GM12865 (cell line): ENCODE measurements around the gene DSCAM.

Experiments used
- DNase-seq: peaks from one replicate; pipeline ENCODE4 v3.0.0; 2010; ENCODE audit warnings: low read depth
- H3K4me3 ChIP-seq: 2 replicates; pipeline ENCODE4 v1.5.1; 2011; ENCODE audit warnings: mild to moderate bottlenecking, low read depth, low read length, control low read depth
- CTCF ChIP-seq: IDR thresholded peaks from 2 replicates; pipeline ENCODE4 v1.5.1; 2011; ENCODE audit warnings: low read length, control low read depth, low read depth, inconsistent platforms; ENCODE audit not compliant: insufficient read depth; ENCODE audit errors: missing control alignments

DSCAM gene

GRCh38 chr21:40863839-40864238, 16.9 kb upstream of the DSCAM start:
- no peak overlapping the region for H3K4me3 ChIP-seq
- DNase-seq, result no peak
- no peak for TF ChIP-seq CTCF

- no peak for DNase-seq
- no peak overlapping the region for H3K4me3 ChIP-seq
- no peak for TF ChIP-seq CTCF
Measured at GRCh38 chr21:40858517-40858916, 11.6 kb upstream of the DSCAM start.

- no peak overlapping the region for H3K4me3 ChIP-seq
- no peak for TF ChIP-seq CTCF
- no peak for DNase-seq
Measured at GRCh38 chr21:40853956-40854688, 7.2 kb upstream of the DSCAM start.

- no peak for TF ChIP-seq CTCF
- H3K4me3 ChIP-seq, result no peak overlapping the region
- no peak for DNase-seq
Measured at GRCh38 chr21:40852563-40852962, 5.6 kb upstream of the DSCAM start.

DNA sequence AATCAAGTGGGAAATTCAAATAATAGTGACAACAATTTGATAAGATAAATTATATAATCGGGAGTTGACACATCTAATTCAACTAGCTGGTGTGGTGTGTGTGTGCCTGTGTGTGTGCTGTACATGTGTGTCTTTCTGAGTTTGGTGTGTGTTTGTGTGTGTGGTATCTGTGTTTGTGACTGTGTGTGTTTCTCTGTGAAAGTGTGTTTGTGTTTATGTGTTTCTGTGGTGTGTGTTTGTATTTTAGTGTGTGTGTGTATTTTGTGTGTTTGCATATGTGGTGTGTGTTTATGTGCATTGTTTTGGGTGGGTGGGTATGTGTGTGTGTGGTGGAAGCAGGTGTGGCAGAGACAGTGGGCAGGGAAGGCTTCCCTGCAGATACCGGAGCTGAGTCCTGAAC, 4.8 kb upstream of the DSCAM start:
- no peak for DNase-seq
- H3K4me3 ChIP-seq, result no peak overlapping the region
- TF ChIP-seq CTCF, result no peak

DNA sequence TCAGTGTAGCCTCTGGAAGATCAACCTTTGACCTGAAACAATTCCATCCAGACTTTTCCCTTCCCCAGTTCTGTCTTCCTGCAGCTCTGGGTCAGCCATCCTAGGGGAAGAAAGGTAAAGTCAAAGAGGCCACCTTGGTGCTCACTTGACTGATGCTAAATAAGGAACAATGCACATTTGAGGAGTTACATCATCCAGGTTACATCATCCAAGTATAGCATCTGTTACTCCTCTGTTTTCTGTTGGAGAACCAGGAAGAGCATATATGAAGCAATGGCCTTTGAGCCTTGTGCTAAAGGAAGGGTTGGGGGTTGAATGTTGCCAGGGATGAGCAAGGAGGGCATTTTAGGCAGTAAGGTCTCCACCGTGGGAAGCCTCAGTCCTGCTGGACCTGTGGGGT, 3.1 kb upstream of the DSCAM start:
- H3K4me3 ChIP-seq, result no peak overlapping the region
- DNase-seq, result no peak
- TF ChIP-seq CTCF, result no peak

DNA sequence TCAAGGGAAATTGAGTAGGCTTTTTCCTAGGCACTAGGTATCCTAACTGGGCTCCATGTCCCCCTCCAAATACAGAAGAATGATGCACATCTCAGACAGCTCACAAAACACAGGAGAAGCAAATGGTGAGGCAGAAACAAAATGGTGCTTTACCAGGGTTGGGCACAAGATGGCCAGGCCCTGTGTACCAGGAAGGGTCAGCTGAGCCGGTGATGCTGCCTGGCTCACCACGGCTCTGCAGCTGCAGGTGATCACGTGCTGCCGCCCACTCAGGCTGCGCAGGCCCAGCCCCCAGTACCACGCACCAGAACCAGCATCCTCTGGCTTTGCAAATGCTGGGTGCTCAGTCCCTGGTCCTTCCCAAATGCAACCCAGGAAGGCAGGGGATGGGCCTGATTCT, 993 bp upstream of the DSCAM start:
- DNase-seq, result no peak
- H3K4me3 ChIP-seq, result no peak overlapping the region
- no peak for TF ChIP-seq CTCF
